ENCODE measurements around the gene HNF1A. TPM values are rescaled to one million over a fixed set of nuclear protein-coding genes. Genes with fewer than 3 reads are reported as not detected.

HNF1A gene
- total and polyA plus RNA-seq, 2 of the 4 experiments (the other 2 are of a cell fraction), result under 0.01 TPM; not detected in 1

DNA sequence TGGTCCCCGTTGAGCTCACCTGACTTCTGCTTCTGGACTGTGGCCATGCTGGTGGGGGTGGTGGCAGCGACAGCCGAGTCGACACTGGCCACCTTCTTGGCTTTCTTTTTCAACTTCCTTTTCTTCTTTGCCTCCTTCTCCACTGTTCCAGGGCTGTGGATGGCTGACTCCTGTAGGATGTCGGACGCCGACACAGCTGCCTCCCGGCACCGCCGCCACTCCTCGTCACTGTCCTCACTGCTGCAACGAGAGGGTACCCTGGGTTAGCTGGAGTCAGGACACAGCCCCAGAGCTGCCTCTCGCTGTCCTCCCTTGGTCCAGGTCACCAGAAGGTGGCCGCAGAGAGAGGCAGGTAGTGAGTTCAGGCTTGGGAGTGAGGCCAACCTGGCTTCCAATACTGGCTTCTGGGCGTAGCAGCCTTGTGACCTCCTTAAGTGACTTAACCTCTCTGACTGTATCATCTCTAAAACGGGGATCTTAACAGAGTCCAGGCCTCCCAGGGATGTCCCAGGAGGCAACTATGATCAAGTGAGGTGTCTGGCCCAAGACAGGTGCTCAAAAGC lies 26.0 kb downstream of the HNF1A start:
- Histone ChIP-seq H2AK5ac (ENCODE audit: low read depth, low read length) (no peak overlapping the region), H3K4me1 (ENCODE audit: control insufficient read depth, insufficient read depth, low read length) (peaks cover 3% of the 10 kb centered on the region; the same call in 1 of the 2 replicates), H3K14ac (replicated peaks; ENCODE audit: low read depth, low read length) (no peak overlapping the region), H3K23ac (ENCODE audit: low read depth, low read length) (no peak overlapping the region), H4K20me1 (ENCODE audit: insufficient read depth, low read length) (no peaks in the 10 kb centered on the region), H2BK5ac (ENCODE audit: low read depth, low read length, poor library complexity, severe bottlenecking) (no peak overlapping the region), H3K56ac (ENCODE audit: extremely low read depth, insufficient read depth, low read length) (no peak overlapping the region), H3K4ac (ENCODE audit: low read depth, low read length) (no peak overlapping the region), H2AFZ (replicated peaks; ENCODE audit: low read length, poor library complexity) (no peak overlapping the region), H2AK9ac (replicated peaks; ENCODE audit: low read depth, low read length, poor library complexity) (no peak overlapping the region), H3K36me3 (ENCODE audit: control insufficient read depth, insufficient read depth, low read length) (peaks cover 27% of the 10 kb centered on the region), H3K4me2 (ENCODE audit: low read depth, low read length) (no peak overlapping the region), H3K9me1 (ENCODE audit: insufficient read depth, low read length) (no peaks in the 10 kb centered on the region), H2BK120ac (ENCODE audit: low read depth, low read length) (no peak overlapping the region), H2BK15ac (ENCODE audit: low read depth, low read length) (no peak overlapping the region), H4K91ac (ENCODE audit: insufficient read depth, low read depth, low read length) (no peak overlapping the region), H4K5ac (ENCODE audit: low read depth, low read length) (no peak overlapping the region), H3K4me3 (ENCODE audit: insufficient read depth, low read depth, low read length) (no peak overlapping the region), H3K27ac (ENCODE audit: insufficient read depth, low read length) (no peak overlapping the region), H3K9me3 (ENCODE audit: control insufficient read depth, insufficient read depth, low read length) (no peaks in the 10 kb centered on the region), H3K9ac (ENCODE audit: low read depth, low read length) (no peak overlapping the region), H3K79me1 (ENCODE audit: low read depth in 1 of 2, low read length in 2 of 2) (no peaks in the 10 kb centered on the region), H3K27me3 (ENCODE audit: control insufficient read depth, insufficient read depth, low read length) (no peaks in the 10 kb centered on the region), H3K18ac (ENCODE audit: low read depth, low read length) (no peak overlapping the region), H4K8ac (ENCODE audit: low read depth in 2 of 2, low read length in 2 of 2) (no peak overlapping the region), H2BK20ac (ENCODE audit: low read depth, low read length) (no peak overlapping the region)
- ATAC-seq (ENCODE audit: low read depth) (no peak), DNase-seq (no peak)
- BruUV-seq (replicated peaks), result no TSS peak
- WGBS, 2 experiments (ENCODE audit: extremely low coverage in 2 of 2, insufficient read length in 1 of 2), result 50% methylated on average over 1 of the region's 16 CpGs; no CpG with 5 or more reads in 1 of the 2 experiments
- TF ChIP-seq, protein P1, sequence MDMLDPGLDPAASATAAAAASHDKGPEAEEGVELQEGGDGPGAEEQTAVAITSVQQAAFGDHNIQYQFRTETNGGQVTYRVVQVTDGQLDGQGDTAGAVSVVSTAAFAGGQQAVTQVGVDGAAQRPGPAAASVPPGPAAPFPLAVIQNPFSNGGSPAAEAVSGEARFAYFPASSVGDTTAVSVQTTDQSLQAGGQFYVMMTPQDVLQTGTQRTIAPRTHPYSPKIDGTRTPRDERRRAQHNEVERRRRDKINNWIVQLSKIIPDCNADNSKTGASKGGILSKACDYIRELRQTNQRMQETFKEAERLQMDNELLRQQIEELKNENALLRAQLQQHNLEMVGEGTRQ (IDR thresholded peaks at IDR 0.05; ENCODE audit: low read depth, low read length), result no peak
- TF ChIP-seq RCOR1 (IDR thresholded peaks at IDR 0.05; ENCODE audit: insufficient replicate concordance, low read length) (no peak), MXI1 (IDR thresholded peaks at IDR 0.05; ENCODE audit: borderline replicate concordance, low read depth, low read length) (no peak), MAFK (IDR thresholded peaks at IDR 0.05; ENCODE audit: low read depth, low read length) (no peak), CEBPB (IDR thresholded peaks at IDR 0.05; ENCODE audit: low read depth, low read length) (no peak), CHD1 (IDR thresholded peaks at IDR 0.05; ENCODE audit: low read depth, low read length) (no peak), MAZ (IDR thresholded peaks at IDR 0.05; ENCODE audit: borderline replicate concordance, low read depth, low read length) (no peak), RAD21 (IDR thresholded peaks at IDR 0.05; ENCODE audit: low read length) (no peak), NFE2L2 (IDR thresholded peaks at IDR 0.05; ENCODE audit: low read depth, low read length) (no peak), RFX5 (IDR thresholded peaks at IDR 0.05; ENCODE audit: low read depth, low read length) (no peak), FOS (IDR thresholded peaks at IDR 0.05; ENCODE audit: low read depth, low read length) (no peak), BHLHE40 (IDR thresholded peaks at IDR 0.05; ENCODE audit: low read depth, low read length) (no peak), POLR2A (IDR thresholded peaks at IDR 0.05; ENCODE audit: low read depth, low read length) (no peak), SMC3 (IDR thresholded peaks at IDR 0.05; ENCODE audit: low read depth, low read length) (no peak)
- TF ChIP-seq, protein P2, sequence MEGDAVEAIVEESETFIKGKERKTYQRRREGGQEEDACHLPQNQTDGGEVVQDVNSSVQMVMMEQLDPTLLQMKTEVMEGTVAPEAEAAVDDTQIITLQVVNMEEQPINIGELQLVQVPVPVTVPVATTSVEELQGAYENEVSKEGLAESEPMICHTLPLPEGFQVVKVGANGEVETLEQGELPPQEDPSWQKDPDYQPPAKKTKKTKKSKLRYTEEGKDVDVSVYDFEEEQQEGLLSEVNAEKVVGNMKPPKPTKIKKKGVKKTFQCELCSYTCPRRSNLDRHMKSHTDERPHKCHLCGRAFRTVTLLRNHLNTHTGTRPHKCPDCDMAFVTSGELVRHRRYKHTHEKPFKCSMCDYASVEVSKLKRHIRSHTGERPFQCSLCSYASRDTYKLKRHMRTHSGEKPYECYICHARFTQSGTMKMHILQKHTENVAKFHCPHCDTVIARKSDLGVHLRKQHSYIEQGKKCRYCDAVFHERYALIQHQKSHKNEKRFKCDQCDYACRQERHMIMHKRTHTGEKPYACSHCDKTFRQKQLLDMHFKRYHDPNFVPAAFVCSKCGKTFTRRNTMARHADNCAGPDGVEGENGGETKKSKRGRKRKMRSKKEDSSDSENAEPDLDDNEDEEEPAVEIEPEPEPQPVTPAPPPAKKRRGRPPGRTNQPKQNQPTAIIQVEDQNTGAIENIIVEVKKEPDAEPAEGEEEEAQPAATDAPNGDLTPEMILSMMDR (conservative IDR thresholded peaks at IDR 0.05; ENCODE audit: low read depth, low read length), result no peak
- TF ChIP-seq, protein P3, sequence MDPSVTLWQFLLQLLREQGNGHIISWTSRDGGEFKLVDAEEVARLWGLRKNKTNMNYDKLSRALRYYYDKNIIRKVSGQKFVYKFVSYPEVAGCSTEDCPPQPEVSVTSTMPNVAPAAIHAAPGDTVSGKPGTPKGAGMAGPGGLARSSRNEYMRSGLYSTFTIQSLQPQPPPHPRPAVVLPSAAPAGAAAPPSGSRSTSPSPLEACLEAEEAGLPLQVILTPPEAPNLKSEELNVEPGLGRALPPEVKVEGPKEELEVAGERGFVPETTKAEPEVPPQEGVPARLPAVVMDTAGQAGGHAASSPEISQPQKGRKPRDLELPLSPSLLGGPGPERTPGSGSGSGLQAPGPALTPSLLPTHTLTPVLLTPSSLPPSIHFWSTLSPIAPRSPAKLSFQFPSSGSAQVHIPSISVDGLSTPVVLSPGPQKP (IDR thresholded peaks at IDR 0.05; ENCODE audit: borderline replicate concordance, low read depth, low read length), result no peak
- dilution Hi-C loops (cut with HindIII; ENCODE audit: low sequenced_read_pairs, unreplicated experiment) (no loop called here), intact Hi-C loops (cut with micrococcal nuclease) (no loop called here), in situ Hi-C loops (cut with MboI; ENCODE audit: low sequenced_read_pairs) (no loop called here)
- ChIA-PET CTCF (no interaction called here), POLR2A (ENCODE audit: unreplicated experiment) (no interaction called here)

All from IMR-90 (cell line).